ENCODE data around the gene FIG4.
"Not testable (repeated sequence)": the region's sequence is repeated elsewhere in the genome, so short reads cannot be mapped to it uniquely, and the experiment has no call there.

FIG4 gene

DNA sequence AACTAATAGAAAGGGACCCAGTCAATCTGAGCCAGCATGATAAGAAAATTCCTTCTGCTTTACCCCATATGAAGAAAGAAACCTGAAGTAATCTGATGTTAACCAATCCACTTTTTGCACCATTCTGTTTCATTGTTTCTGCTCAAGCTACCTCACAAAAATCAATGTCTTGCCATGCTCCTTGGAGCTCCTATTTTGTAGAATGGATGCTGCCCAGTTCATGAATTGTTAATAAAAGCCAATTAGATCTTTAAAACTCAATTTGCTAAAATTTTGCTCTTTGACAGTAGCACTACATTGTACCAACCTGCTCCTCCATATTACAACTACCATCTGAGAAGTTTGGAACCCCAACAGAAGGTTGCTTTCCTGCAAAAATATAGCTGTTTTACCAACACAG lies 170.8 kb downstream of the FIG4 start:
- DNase-seq = no peak

DNA sequence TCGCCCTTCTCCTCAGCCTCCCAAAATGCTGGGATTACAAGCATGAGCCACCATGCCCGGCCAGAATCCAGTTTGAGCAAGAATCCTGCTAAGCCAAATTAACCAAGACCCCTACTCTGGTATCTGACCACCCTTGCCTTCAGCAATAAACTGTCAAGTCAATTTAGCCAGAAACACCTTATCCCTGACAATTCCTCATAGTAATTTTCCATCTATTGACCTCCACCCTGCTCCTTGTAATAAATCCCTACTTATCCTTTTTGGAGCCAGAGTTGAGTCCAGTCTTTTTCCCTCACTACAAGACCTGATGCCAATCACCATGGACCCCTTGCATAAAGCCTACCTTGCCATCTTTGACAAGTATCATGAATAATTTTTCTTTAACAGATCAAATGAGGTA lies 173.0 kb downstream of the FIG4 start:
- no peak for DNase-seq

DNA sequence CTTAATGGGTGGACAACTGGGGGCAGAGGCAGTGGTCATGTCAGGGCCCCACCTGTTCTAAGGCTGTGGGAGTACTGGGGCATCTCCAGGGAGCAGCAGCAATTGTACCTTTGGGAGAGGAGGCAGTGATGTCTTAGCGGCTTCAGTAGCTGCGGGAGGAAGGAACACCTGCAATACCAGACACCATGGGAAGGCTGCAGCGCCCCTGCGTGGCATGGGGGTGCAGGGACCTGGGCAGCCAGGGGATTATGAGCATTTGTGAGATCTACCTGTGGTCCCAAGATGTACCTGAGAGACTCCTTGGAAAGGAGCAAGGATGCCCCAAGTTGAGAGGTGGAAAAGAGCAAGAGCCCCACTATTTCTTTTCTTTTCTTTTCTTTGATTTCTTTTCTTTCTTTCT lies 174.9 kb downstream of the FIG4 start:
- DNase-seq = no peak

DNA sequence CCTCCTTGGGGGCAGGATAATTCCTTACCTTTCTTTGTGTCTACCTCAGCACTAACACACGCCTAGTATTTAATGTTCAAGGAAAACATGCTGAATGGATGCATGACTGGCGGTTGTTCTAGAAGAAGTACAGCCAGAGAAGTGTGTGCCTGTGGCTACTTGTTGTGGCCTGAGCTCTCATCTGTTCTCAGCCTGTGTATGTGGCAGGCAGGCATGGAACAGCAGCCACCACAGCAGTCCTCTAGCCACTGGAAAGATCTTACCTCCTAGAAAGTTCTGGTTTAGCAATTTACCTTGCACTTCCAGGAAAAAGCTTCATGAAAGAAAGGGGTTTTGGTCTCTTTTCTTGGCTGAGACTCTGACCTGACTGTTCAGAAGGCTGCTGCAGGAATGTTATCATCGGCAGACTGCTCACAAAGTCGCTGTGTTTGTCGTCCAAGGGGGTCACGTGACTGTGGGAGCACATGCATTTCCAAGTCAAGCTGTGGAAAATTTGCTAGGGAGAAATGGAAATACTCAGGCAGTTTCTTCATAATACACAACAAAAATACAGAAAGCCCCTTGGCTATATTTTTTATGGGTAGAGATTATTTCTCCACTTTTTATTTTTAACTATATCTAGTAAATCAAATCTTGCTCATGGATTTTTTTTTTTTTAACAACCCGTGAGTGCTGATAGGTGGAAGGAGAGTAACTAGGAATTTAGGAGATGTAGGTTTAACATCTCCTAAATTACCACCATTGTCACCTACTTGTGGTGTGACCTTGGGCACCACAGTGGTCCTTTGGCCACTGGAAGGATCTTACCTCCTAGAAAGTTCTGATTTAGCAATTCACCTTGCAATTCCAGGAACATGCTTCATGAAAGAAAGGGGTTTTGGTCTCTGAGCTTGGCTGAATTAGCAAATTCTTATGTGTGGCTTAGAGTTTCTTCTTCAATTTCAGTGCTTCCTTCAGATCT lies 176.2 kb downstream of the FIG4 start:
- no peak for DNase-seq

DNA sequence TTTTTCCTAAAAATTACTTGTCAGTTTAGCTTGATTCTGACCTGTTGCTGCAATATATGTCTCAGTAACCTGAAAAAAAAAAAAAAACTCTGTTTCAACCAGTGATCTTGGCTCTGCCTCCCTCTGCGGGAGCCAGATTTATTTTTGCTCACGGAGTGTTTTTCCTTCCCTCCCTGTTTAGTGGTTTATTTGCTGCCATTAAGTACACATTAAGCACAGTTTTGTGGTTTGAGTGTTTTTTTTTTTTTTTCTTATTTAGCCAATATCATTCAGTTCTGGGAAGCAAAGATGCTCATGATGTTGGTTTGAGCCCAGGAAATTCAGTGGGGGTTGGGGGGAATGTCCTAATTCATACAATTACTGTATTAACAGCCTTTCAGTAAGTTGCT lies 176.9 kb downstream of the FIG4 start:
- no peak for DNase-seq

DNA sequence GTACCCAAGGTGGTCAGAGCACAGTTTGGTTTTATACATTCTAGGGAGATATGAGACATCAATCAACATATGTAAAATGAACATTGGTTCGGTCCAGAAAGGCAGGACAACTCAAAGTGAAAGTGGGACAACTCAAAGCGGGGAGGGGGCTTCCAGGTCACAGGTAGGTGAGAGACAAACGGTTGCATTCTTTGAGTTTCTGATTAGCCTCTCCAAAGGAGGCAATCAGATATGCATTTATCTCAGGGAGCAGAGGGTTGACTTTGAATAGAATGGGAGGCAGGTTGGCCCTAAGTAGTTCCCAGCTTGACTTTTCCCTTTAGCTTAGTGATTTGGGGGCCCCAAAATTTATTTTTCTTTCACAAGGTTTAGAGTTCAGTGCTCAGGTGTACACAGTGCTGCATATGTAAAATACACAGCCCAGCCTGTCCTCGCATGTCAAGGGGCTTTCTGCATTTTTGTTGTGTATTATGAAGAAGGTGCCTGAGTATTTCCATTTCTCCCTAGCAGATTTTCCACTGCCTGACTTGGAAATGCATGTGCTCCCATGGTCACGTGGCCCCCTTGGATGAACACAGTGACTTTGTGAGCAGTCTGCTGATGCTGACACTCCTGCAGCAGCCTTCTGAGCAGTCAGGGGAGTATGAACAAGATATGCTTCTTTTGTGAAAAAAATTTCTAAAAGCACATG lies 178.4 kb downstream of the FIG4 start:
- not testable (repeated sequence) for DNase-seq

DNA sequence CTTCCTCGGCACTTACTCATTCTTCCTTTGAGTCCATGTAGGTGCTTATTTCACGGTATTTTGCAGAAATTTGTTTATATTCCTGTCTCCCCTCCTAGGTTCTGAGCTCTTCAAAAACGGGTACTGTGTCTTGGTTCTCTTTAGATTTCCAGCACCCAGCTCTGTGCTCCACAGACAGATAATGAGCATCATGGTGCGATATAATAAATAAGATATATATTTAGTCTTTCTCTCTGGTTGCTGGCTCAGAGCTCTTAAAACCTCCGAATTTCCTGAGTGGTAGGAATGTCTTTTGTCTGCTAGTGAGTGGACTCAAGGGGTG lies 179.0 kb downstream of the FIG4 start:
- no peak for DNase-seq

DNA sequence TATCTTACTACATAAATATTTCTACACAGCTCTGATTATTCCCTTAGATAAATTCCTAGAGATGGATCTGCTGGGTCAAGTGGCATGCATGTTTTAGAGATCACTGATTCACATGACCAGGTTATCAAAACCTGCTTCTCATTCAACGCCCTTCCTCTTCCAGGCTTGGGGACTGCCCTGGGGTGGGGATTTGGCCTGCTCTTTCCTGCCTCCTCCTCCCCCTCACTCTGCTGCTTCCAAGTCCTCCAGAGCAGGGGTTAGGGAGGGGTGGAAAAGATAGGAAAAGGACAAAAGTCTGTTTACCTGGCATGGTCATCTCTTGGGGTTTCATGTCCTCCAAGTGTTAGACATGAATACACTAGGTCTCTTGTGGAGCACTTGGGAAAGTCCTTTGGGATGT lies 181.5 kb downstream of the FIG4 start:
- DNase-seq = no peak

DNA sequence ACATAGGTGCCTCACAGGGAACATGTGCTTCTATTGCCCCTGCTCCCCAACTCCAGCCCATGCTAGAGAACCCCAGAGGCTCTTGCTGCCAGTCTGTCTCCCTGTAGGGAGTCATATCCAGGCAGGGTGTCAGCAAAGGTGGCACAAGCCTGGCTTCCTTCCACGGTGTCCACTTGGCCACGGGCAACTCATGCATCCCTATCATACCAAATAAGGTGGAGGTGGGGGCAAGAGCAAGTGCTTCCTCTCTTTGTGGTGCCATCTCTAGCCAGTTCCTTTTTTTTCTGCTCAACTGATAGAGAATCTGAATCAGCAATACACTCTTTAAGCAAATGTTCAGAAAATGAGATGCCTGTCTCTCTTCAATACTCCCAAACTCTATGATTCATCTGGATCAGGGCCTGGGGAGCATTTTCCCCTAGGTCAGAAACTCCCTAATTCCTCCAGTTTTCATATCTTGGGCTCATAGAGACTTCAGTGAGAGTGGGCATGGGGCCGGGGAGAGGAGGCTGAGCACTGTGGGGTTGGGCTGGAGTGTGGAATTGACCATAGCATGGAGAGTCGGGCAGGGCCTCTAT lies 182.0 kb downstream of the FIG4 start:
- DNase-seq = no peak

DNA sequence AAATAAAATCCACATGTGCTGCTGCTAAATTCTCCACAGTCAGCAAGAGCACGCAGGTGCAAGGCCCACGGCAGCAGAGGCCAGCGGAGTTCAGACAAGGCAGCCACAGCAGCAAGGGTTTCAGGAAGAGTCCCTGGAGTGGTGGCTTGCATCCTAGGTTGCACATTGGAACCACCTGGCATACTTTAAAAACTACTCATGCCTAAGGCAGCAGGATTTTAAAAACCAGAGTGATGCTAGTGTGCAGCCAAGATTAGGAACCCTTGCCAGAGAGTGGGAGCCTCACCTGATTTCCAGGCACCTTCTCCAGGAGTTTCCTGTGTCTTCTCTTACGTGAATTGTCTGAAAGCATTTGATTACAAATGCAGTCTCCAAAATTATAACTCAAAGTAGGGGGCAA lies 183.0 kb downstream of the FIG4 start:
- DNase-seq = no peak

DNA sequence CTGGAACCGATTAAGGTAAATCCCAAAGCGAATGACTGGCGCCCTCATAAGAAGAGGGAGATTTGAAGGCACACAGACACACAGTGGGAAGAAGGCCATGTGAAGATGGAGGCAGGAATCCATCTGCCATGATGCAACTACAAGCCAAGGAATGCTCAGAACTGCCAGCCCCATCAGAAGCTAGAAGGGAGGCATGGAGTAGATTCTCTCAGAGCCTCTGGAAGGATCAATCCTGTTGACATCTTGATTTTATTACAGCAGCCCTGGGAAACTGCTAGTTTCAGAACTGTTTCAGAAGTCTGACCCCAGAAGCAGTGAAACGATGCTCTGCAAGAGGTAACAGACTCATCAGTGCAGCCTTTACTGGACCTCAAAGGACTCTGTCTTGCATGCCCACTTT lies 183.5 kb downstream of the FIG4 start:
- DNase-seq = no peak
